HG02885 (cell line): Measurements from ENCODE around the gene AP1G2.
A peak's percentile ranks its signal among the peaks of the same experiment; 100 is the strongest.
"Not testable (repeated sequence)": the region's sequence is repeated elsewhere in the genome, so short reads cannot be mapped to it uniquely, and the experiment has no call there.

ENCODE experiments used
- ATAC-seq: cut with Tn5 transposase; IDR thresholded peaks from one replicate; pipeline ENCODE4 v1.9.1; 2021; ENCODE audit warnings: mild to moderate bottlenecking; ENCODE audit not compliant: unreplicated experiment, poor library complexity

Gene AP1G2, protein sequence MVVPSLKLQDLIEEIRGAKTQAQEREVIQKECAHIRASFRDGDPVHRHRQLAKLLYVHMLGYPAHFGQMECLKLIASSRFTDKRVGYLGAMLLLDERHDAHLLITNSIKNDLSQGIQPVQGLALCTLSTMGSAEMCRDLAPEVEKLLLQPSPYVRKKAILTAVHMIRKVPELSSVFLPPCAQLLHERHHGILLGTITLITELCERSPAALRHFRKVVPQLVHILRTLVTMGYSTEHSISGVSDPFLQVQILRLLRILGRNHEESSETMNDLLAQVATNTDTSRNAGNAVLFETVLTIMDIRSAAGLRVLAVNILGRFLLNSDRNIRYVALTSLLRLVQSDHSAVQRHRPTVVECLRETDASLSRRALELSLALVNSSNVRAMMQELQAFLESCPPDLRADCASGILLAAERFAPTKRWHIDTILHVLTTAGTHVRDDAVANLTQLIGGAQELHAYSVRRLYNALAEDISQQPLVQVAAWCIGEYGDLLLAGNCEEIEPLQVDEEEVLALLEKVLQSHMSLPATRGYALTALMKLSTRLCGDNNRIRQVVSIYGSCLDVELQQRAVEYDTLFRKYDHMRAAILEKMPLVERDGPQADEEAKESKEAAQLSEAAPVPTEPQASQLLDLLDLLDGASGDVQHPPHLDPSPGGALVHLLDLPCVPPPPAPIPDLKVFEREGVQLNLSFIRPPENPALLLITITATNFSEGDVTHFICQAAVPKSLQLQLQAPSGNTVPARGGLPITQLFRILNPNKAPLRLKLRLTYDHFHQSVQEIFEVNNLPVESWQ

GRCh38 chr14:23567186-23568020 is at the start of gene AP1G2:
Gene AP1G2, minus strand, starts transcription at chr14:23567791. Its CDS starts 477 bp downstream, at chr14:23567314.
- ATAC-seq, result peak; percentile 94

- no peak for ATAC-seq
Observed at GRCh38 chr14:23615856-23616255, 48.3 kb upstream of the AP1G2 start.

- ATAC-seq, result no peak
Observed at GRCh38 chr14:23614395-23614828, 46.8 kb upstream of the AP1G2 start.

DNA sequence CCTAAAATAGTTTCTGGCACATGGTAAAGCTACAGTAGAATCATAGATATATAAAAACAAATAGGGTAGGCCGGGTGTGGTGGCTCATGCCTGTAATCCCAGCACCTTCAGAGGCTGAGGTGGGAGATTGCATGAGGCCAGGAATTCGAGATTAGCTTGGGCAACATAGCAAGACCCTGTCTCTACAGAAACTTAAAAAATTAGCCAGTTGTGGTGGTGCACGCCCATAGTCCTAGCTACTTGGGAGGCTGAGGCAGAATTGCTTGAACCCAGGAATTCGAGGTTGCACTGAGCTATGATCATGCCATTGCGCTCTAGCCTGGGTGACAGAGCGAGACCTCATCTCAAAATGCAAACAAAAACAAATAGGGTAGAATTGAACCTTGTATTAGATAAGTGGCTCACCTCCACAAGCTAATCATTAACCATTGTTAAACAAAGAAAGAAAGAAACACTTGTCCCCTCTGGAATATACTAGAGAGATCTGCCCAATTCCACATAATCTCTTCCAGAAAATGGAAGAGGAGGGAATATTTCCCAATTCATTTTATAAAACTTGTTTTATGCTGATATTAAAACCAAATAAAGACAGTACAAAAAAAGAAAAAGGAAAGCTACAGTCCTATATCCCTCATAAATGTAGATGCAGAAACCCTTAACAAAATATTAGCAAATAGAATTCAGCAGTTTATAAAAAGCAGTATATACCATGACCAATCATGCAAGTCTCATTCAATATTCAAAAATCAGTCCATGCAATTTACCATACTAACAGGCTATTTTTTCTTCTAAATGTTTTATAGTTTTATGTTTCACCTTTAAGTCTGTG is 45.9 kb upstream of the AP1G2 start:
- ATAC-seq, result no peak

- ATAC-seq, result no peak
Observed at GRCh38 chr14:23612802-23613201, 45.2 kb upstream of the AP1G2 start.

- no peak for ATAC-seq
Observed at GRCh38 chr14:23612354-23612732, 44.8 kb upstream of the AP1G2 start.

DNA sequence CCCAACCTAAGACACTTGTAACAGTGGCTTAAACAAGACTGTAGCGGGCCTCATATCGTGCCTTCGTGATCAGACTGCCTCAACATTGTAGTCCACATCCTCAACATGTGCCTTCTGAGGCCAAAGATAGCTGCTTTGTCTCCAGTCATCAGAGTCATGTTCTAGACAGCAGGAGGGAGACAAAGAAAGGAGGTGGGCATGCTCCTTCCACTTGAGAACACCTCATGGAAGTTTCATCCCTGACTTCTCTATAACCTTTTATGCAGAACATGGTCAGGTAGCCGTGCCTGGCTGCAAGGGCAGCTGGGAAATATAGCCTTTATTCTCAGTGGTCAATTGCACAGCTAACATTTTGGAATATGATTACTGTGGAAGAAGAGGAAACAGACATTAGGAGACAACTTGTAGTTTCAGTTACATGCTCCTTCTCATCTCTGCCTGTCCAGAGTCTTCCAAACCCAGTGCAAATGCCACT is 43.3 kb upstream of the AP1G2 start:
- ATAC-seq, result no peak

- no peak for ATAC-seq
Observed at GRCh38 chr14:23610090-23610814, 42.7 kb upstream of the AP1G2 start.

- ATAC-seq, result not testable (repeated sequence)
Observed at GRCh38 chr14:23609411-23610089, 42.0 kb upstream of the AP1G2 start.

DNA sequence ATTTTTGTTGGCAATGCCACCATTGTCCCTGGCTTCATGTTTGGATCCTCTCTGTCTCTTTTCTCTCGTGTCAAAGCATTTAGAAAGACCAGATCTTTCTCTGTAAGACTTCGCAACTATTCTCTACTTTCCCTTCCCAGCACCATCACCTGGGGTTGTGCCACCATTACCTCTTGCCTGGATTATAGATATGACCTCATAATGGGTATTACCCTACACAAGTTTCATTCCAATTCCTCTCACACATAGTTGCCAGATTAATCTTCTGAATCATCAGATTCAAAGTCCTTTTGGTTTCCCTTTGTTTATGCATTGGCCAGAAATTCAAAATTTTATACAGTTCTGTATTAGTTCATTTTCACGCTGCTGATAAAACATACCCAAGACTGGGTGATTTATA is 41.4 kb upstream of the AP1G2 start:
- no peak for ATAC-seq

- no peak for ATAC-seq
Observed at GRCh38 chr14:23608454-23608853, 40.9 kb upstream of the AP1G2 start.

- ATAC-seq, result peak; percentile 87
Observed at GRCh38 chr14:23605931-23606585, 38.5 kb upstream of the AP1G2 start.

DNA sequence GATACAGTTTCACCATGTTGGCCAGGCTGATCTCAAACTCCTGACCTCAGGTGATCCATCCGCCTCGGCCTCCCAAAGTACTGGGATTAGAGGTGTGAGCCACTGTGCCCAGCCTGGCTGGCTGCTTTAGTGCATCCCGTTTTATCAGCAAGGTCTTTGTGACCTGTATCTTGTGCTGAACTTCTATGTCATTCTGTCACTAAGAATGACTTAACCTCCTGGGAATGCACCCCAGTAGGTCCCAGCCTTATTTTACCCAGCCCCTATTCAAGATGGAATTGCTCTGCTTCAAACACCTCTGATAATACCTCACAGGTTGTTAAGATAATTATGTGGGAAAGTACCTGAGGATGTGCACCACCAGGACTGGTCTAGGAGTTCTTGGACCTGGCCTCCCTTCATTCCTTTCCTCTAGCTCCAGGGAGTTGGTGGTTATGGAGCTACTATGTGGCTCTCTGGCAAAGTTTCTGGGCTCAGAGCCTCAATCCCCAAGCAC is 37.1 kb upstream of the AP1G2 start:
- ATAC-seq, result no peak

GRCh38 chr14:23604148-23604547 is 36.6 kb upstream of the AP1G2 start:
- ATAC-seq, result no peak

- no peak for ATAC-seq
Observed at GRCh38 chr14:23603103-23603502, 35.5 kb upstream of the AP1G2 start.

- no peak for ATAC-seq
Observed at GRCh38 chr14:23602181-23603095, 34.8 kb upstream of the AP1G2 start.

- no peak for ATAC-seq
Observed at GRCh38 chr14:23601845-23602180, 34.2 kb upstream of the AP1G2 start.
